Coronary artery (tissue), 2 donors: ENCODE measurements around the gene TBCEL.

Source experiments
- DNase-seq: peaks from one replicate; pipeline ENCODE4 v3.0.0-alpha.2; 2017; ENCODE audit warnings: low spot score
- H3K27ac ChIP-seq, 2 donors: fragments of 200-600 bp; sonication (generic); one replicate each; pipeline ENCODE4 v1.5.1; 2016 to 2019
- H3K4me3 ChIP-seq: fragments of 200-600 bp; sonication (generic); 2 replicates; pipeline ENCODE4 v1.5.1; 2016; ENCODE audit warnings: mild to moderate bottlenecking, moderate library complexity
- CTCF ChIP-seq: fragments of 200-600 bp; sonication (generic); IDR thresholded peaks from one replicate; pipeline ENCODE4 v1.5.1; 2019; ENCODE audit warnings: antibody characterized with exemption

The TBCEL gene

DNA sequence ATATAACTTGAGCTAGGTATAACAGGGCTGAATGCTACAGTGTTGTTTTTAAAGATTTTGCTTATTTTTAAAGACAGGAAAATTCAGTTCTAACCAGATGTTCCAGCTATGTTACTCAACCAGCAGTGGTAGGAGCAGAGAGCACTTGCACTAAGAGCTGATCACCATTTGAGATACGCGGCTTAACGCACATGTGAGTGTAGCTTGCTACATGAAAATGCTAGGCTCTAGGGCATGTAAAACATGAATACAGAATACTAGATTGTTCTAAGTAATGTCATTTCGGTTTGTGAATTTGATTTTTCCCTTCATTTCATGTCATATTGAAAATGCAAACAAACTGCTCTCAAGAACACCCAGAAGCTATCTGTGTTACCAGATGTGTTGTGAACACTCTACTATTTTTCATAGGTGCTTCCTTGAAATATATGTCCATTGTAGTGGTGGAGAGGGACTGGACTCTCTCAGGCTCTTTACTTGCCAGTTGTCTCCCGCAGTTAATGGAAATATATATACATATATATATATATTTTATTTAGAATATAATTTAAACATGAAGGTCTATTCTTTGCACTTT lies 66.3 kb downstream of the TBCEL start:
- Histone ChIP-seq H3K27ac (no peak overlapping the region), H3K4me3 (no peak overlapping the region)
- TF ChIP-seq CTCF: no peak
- DNase-seq: no peak

- no peak for DNase-seq
- TF ChIP-seq CTCF: no peak
- Histone ChIP-seq H3K27ac (no peak overlapping the region), H3K4me3 (no peak overlapping the region)
Measured at GRCh38 chr11:121091492-121092152, 67.7 kb downstream of the TBCEL start.

DNA sequence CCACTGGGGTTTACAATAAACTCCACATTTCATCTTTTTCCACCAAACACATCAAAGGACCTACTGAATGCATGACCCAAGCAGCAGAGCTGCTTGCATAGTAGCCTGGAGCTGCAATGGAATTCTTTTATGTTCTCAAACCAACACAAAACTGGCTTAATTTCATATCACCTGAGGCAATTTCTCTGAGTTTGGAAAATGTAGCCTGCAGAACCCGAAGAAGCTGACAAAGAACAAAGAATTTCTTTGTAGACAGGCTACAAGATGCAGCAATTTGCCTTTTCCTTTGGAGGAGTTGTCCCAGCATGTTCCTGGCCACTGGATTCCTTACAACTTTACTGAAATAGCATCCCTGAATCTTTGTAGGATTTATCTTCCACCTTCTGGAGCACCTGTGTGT lies 71.7 kb downstream of the TBCEL start:
- no peak overlapping the region for H3K4me3 ChIP-seq
- DNase-seq: no peak
- no peak overlapping the region for H3K27ac ChIP-seq
- TF ChIP-seq CTCF: no peak

DNA sequence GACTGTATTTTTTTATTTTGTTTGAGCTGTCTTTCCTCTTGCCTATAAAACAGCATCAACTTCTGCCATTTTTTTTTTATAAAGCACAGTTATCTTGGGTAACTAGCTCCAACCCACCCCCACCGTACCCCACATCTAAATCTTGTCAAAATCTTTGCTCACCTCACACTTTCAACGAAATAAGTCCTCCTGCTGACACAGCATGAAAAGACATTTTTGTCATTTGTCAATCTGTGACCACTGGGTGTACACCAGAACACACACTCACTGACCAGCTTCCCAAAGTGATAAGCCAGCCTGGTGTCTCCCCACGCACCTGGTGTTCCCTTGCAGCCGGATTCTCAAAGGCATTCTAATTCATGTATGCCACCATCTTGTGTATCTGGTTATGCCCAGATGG lies 75.5 kb downstream of the TBCEL start:
- DNase-seq: no peak
- Histone ChIP-seq H3K27ac (no peak overlapping the region), H3K4me3 (no peak overlapping the region)
- TF ChIP-seq CTCF: no peak

DNA sequence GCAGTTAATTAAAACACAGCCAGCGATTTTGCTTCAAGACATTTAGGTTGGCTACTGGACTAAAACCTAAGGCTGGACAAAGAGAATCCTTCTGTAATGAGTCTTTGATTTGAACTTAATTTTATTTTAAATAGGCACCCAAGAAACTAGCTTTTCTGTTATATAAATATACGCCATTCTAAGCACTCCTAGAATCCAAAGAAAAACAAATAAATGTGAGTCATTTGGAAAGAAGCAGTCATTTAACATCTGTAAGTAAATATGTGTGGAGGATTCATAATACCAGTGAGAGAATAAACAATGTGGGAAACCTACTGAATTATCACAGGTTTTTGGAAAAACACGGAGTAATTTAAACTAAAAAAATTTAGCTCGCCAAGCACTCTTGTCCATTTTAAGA lies 76.0 kb downstream of the TBCEL start:
- TF ChIP-seq CTCF: no peak
- H3K27ac ChIP-seq: no peak overlapping the region
- no peak for DNase-seq
- no peak overlapping the region for H3K4me3 ChIP-seq

DNA sequence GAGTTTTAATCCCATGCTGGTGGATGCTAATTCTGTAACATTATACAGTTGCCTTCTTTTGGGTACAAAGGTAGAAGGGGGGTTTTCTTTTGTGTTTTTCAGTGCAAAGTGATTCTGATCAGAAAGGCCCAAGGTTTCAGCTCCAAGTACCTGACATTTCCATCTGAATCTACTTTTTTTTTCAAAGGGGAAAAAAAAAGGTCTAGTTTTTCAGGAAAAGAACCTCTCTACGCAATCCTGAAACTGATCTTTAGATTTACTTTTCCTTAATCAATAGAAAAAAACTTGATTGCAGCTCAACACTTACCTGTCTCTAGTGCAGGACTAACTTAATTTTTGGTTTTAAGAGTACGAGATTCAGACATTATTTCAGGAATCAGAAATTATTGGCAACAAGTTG lies 77.0 kb downstream of the TBCEL start, which contains the start of gene TECTA:
Gene TECTA, plus strand, starts transcription at position 301 of the 400 bp plus-strand sequence. CDS start 1,423 bp downstream, outside the sequence.
- TF ChIP-seq CTCF: no peak
- DNase-seq: no peak
- no peak within 1 kb of the TSS for H3K4me3 ChIP-seq
- no peak within 1 kb of the TSS for H3K27ac ChIP-seq

GRCh38 chr11:121104312-121104762 lies 80.4 kb downstream of the TBCEL start:
- no peak for TF ChIP-seq CTCF

More at GRCh38 chr11:121104312-121104762, 80.4 kb downstream of the TBCEL start:
- Histone ChIP-seq H3K4me3 (no peak overlapping the region), H3K27ac (no peak overlapping the region)
- no peak for DNase-seq
